Astrocyte (in vitro differentiated cells and primary cell): ENCODE results near the gene SPTBN1.

Source experiments
- EZH2 ChIP-seq: IDR thresholded peaks from 2 replicates; pipeline ENCODE4 v1.6.1; 2012; ENCODE audit warnings: mild to moderate bottlenecking, low read length, inconsistent platforms; ENCODE audit not compliant: insufficient read depth
- TF ChIP-seq, protein P1 (sequence below): IDR thresholded peaks from 2 replicates; pipeline ENCODE4 v1.5.1; 2011; ENCODE audit warnings: low read depth, mild to moderate bottlenecking, inconsistent platforms, low read length, moderate library complexity; ENCODE audit not compliant: insufficient read depth

DNA sequence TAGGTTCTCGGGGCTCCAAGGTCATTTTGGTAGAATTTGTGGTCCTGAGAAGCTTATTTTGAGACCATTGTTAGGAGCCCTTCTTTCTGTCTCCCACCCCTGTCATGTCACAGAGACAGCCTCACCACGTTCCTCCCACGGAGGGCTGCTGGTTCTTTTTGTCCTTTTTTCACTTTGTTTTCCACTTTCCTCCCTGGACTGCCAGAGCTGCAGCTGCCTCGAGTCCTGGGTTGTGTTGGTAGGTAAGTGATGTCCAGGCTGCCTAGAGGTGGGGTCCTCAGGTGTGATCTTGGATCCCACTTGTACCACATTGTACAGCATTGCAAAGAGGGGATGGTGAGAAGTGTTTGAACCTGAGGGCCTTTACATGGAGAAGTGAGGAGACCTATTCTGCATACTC, 137.1 kb downstream of the SPTBN1 start:
- TF ChIP-seq, protein P1, sequence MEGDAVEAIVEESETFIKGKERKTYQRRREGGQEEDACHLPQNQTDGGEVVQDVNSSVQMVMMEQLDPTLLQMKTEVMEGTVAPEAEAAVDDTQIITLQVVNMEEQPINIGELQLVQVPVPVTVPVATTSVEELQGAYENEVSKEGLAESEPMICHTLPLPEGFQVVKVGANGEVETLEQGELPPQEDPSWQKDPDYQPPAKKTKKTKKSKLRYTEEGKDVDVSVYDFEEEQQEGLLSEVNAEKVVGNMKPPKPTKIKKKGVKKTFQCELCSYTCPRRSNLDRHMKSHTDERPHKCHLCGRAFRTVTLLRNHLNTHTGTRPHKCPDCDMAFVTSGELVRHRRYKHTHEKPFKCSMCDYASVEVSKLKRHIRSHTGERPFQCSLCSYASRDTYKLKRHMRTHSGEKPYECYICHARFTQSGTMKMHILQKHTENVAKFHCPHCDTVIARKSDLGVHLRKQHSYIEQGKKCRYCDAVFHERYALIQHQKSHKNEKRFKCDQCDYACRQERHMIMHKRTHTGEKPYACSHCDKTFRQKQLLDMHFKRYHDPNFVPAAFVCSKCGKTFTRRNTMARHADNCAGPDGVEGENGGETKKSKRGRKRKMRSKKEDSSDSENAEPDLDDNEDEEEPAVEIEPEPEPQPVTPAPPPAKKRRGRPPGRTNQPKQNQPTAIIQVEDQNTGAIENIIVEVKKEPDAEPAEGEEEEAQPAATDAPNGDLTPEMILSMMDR, result no peak
- no peak for TF ChIP-seq EZH2
